Measurements from ENCODE around the gene IGFBP2.

GRCh38 chr2:216663846-216664245, 30.6 kb downstream of the IGFBP2 start:
- no peak for TF ChIP-seq SIRT6 (IDR thresholded peaks at IDR 0.05; ENCODE audit: low read depth, low read length)
- no peak for TF ChIP-seq GTF3C2 (IDR thresholded peaks at IDR 0.05; ENCODE audit: borderline replicate concordance, extremely low read depth, insufficient read length)
- no peak for TF ChIP-seq SP1 (CRISPR knock-in tag; IDR thresholded peaks at IDR 0.05)
- no peak for TF ChIP-seq CTCF (IDR thresholded peaks at IDR 0.05 in 2 of 3, conservative IDR thresholded peaks at IDR 0.05 in 1 of 3; ENCODE audit: insufficient read depth in 2 of 3, low read depth in 1 of 3, low read length in 3 of 3)
- TF ChIP-seq PHF21A (IDR thresholded peaks at IDR 0.05; ENCODE audit: borderline replicate concordance, low read depth) = no peak
- TF ChIP-seq YY1 (IDR thresholded peaks at IDR 0.05; ENCODE audit: borderline replicate concordance in 1 of 3, control insufficient read depth in 1 of 3, extremely low read depth in 1 of 3, insufficient read depth in 3 of 3, insufficient read length in 1 of 3, insufficient replicate concordance in 2 of 3, low read depth in 1 of 3, low read length in 2 of 3) = no peak
- TF ChIP-seq PHF8 (IDR thresholded peaks at IDR 0.05; ENCODE audit: borderline replicate concordance, low read length) = no peak
- TF ChIP-seq EZH2 (IDR thresholded peaks at IDR 0.05; ENCODE audit: borderline replicate concordance, low read depth, low read length) = no peak
- no peak for TF ChIP-seq AFF1 (IDR thresholded peaks at IDR 0.05; ENCODE audit: low read depth in 1 of 2, partially characterized antibody in 2 of 2)
- TF ChIP-seq ZNF12 (CRISPR knock-in tag; IDR thresholded peaks at IDR 0.05) = no peak
- no peak for TF ChIP-seq SMAD4 (CRISPR knock-in tag; conservative IDR thresholded peaks at IDR 0.05)
- TF ChIP-seq ZNF217 (CRISPR knock-in tag; IDR thresholded peaks at IDR 0.05) = no peak
- TF ChIP-seq ZNF766 (CRISPR knock-in tag; conservative IDR thresholded peaks at IDR 0.05) = no peak
- TF ChIP-seq MAFF (IDR thresholded peaks at IDR 0.05; ENCODE audit: low read length) = no peak
